Kidney epithelial cell (primary cell): Measurements from ENCODE around the gene FBXO33. TPM values are rescaled to one million over a fixed set of nuclear protein-coding genes. Genes with fewer than 3 reads are reported as not detected.

Experiments
- DNase-seq: peaks from one replicate; pipeline ENCODE4 v3.0.0-alpha.2; 2010; ENCODE audit warnings: low read depth
- H3K27me3 ChIP-seq: 2 replicates; pipeline ENCODE4 v1.6.0; 2011; ENCODE audit warnings: low read length; ENCODE audit not compliant: control insufficient read depth, insufficient read depth
- H3K36me3 ChIP-seq: 2 replicates; pipeline ENCODE4 v1.5.1; 2011; ENCODE audit warnings: low read length; ENCODE audit not compliant: control insufficient read depth, insufficient read depth
- H3K4me3 ChIP-seq: 2 replicates; pipeline ENCODE4 v1.5.1; 2011; ENCODE audit warnings: low read depth, mild to moderate bottlenecking, control low read depth, low read length
- total RNA-seq: library from RNA; depleted of rRNA; stranded (reverse); fragments of >200 nt; gene quantifications from 2 replicates; pipeline ENCODE4 v1.2.3, GENCODE V29; 2015
- TF ChIP-seq, protein P1 (sequence below): IDR thresholded peaks from 2 replicates; pipeline ENCODE4 v1.5.1; 2011; ENCODE audit warnings: mild to moderate bottlenecking, moderate library complexity, low read length, control low read depth, inconsistent platforms; ENCODE audit not compliant: insufficient read depth, poor library complexity, severe bottlenecking

Gene FBXO33
- total RNA-seq, 1 donor from 2014 or later = 13.7 TPM

- no peaks in the 10 kb centered on the region for H3K27me3 ChIP-seq
- no peak overlapping the region for H3K4me3 ChIP-seq
- TF ChIP-seq, protein P1, sequence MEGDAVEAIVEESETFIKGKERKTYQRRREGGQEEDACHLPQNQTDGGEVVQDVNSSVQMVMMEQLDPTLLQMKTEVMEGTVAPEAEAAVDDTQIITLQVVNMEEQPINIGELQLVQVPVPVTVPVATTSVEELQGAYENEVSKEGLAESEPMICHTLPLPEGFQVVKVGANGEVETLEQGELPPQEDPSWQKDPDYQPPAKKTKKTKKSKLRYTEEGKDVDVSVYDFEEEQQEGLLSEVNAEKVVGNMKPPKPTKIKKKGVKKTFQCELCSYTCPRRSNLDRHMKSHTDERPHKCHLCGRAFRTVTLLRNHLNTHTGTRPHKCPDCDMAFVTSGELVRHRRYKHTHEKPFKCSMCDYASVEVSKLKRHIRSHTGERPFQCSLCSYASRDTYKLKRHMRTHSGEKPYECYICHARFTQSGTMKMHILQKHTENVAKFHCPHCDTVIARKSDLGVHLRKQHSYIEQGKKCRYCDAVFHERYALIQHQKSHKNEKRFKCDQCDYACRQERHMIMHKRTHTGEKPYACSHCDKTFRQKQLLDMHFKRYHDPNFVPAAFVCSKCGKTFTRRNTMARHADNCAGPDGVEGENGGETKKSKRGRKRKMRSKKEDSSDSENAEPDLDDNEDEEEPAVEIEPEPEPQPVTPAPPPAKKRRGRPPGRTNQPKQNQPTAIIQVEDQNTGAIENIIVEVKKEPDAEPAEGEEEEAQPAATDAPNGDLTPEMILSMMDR = no peak
- H3K36me3 ChIP-seq = no peaks in the 10 kb centered on the region
- DNase-seq = no peak
These were observed 27.7 kb upstream of the FBXO33 start for GRCh38 chr14:39459795-39460478.

GRCh38 chr14:39456702-39457250 lies 24.5 kb upstream of the FBXO33 start:
- no peak for DNase-seq
- no peak overlapping the region for H3K4me3 ChIP-seq
- H3K27me3 ChIP-seq = no peaks in the 10 kb centered on the region
- no peaks in the 10 kb centered on the region for H3K36me3 ChIP-seq
- TF ChIP-seq, protein P1 = no peak

DNA sequence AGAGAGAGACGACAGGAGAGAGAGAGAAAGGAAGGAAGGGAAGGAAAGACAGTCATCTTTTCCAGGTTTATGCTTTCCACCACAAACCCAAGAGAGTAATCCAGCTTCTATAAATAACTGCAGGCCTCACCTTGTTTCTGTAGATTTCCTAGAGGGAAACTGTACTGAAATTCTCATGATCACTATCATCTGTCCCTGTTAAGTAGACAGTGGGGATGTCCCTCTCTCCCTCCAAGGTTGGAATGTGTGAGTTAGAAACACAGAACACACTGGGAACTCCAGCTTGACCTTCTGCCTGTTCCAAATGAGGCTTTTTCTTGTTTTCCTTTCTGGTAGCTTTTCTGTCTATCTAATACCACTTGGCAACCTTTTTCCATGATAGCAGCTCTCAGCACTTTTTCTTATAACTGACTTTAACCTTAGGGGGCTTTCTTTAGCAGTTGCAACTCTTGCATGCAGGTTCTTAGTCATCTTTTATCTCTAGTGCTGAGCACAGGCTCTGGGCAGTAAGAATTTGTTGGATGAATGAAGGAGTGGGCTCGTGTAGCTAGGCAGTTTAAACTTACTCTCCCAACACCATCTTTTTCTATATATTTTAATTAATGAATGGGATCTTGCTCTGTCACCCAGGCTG lies 22.8 kb upstream of the FBXO33 start:
- H3K4me3 ChIP-seq = no peak overlapping the region
- no peaks in the 10 kb centered on the region for H3K36me3 ChIP-seq
- DNase-seq = no peak
- TF ChIP-seq, protein P1 = no peak
- H3K27me3 ChIP-seq = no peaks in the 10 kb centered on the region

DNA sequence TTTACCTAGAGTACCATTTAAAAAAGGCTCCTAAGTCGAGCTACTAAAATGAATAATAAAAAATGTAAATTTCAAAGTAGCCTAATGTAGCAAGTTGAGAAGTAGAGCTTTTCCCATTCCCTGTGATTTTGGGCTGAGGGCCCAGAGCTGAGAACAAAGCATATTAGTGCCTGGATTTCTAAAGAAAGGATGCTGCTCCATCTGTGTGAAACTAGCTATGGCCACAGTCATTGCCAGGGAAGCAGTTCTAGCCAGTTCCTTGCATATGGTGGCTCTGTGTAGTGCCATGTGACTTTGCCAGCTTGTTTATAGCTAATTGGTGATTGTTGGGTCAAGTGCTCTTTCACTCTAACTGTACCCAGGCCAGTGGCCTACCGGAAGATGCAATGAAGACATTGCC lies 20.4 kb upstream of the FBXO33 start:
- TF ChIP-seq, protein P1 = no peak
- DNase-seq = no peak
- Histone ChIP-seq H3K4me3 (no peak overlapping the region), H3K36me3 (no peaks in the 10 kb centered on the region), H3K27me3 (no peaks in the 10 kb centered on the region)

DNA sequence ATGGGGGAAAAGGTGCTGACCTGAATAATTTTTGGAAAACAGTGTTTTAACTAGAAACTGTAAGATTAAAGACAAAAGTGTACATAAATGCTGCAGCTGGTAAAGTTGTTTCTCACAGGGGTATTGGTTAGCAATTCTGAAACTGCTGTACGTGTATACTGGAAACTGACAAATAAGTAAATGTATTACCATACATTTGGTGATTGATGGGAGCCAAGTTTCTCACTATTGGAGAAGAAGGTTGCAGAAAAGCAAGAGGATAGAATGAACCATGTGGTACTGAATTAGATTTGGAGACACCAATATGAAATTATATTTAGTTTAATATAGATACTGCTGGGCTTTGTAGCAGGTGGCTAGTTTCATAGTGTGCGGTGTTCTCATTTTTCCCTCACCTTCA lies 19.6 kb upstream of the FBXO33 start:
- DNase-seq = no peak
- H3K36me3 ChIP-seq = no peaks in the 10 kb centered on the region
- TF ChIP-seq, protein P1 = no peak
- H3K4me3 ChIP-seq = no peak overlapping the region
- no peaks in the 10 kb centered on the region for H3K27me3 ChIP-seq
